SK-N-SH treated with all-trans-retinoic acid at 6 μM for 48 hours (cell line): Measurements from ENCODE around the gene ZFP82.

Experiments
- SNAI2 ChIP-seq: fragments of 250-450 bp; sonication (Bioruptor Pico); IDR thresholded peaks from 2 replicates; pipeline ENCODE4 v1.5.0; 2020; ENCODE audit warnings: mild to moderate bottlenecking, moderate library complexity
- ZFP3 ChIP-seq: fragments of 250-450 bp; sonication (Bioruptor Pico); IDR thresholded peaks from 2 replicates; pipeline ENCODE4 v1.5.0; 2020; ENCODE audit warnings: mild to moderate bottlenecking, moderate library complexity
- ZNF565 ChIP-seq: fragments of 450-650 bp; formaldehyde crosslinking; conservative IDR thresholded peaks from 2 replicates; pipeline ENCODE4 v1.5.0; 2020; ENCODE audit warnings: low read depth, mild to moderate bottlenecking, moderate library complexity

GRCh38 chr19:36417752-36418286, 625 bp downstream of the ZFP82 start:
- no peak for TF ChIP-seq ZNF565
- no peak for TF ChIP-seq SNAI2 (CRISPR knock-in tag)
- TF ChIP-seq ZFP3 (CRISPR knock-in tag): no peak
